KMS-11 (cell line): ENCODE measurements around the gene BRD3OS.

ENCODE experiments used
- H2AFZ ChIP-seq: fragments of 200-600 bp; sonication (generic); 2 replicates; pipeline ENCODE4 v1.6.1; 2016; ENCODE audit warnings: antibody characterized with exemption, mixed run types, low read depth
- H3K27ac ChIP-seq: fragments of 200-600 bp; sonication (generic); 2 replicates; pipeline ENCODE4 v1.6.1; 2016; ENCODE audit warnings: mild to moderate bottlenecking, mixed run types
- H3K27me3 ChIP-seq: fragments of 200-600 bp; sonication (generic); 2 replicates; pipeline ENCODE4 v1.6.1; 2017; ENCODE audit warnings: mild to moderate bottlenecking, low read depth, mixed run types, moderate library complexity; ENCODE audit not compliant: insufficient read depth
- H3K36me3 ChIP-seq: fragments of 200-600 bp; sonication (generic); 2 replicates; pipeline ENCODE4 v1.6.1; 2017; ENCODE audit warnings: mild to moderate bottlenecking, mixed run types; ENCODE audit not compliant: insufficient read depth
- H3K4me1 ChIP-seq: fragments of 200-600 bp; sonication (generic); 2 replicates; pipeline ENCODE4 v1.6.1; 2016; ENCODE audit warnings: mild to moderate bottlenecking, low read depth, mixed run types; ENCODE audit not compliant: poor library complexity, severe bottlenecking
- H3K4me2 ChIP-seq: fragments of 200-600 bp; sonication (generic); 2 replicates; pipeline ENCODE4 v1.7.0; 2016; ENCODE audit warnings: mild to moderate bottlenecking, mixed run types
- H3K4me3 ChIP-seq: fragments of 200-600 bp; sonication (generic); IDR thresholded peaks from 2 replicates; pipeline ENCODE4 v1.6.1; 2017; ENCODE audit warnings: low read depth, low read length, mixed read lengths; ENCODE audit not compliant: insufficient read depth
- H3K79me2 ChIP-seq: fragments of 200-600 bp; sonication (generic); 2 replicates; pipeline ENCODE4 v1.6.1; 2016; ENCODE audit warnings: low read depth, mixed run types; ENCODE audit not compliant: insufficient read depth
- H3K9ac ChIP-seq: fragments of 200-600 bp; sonication (generic); 2 replicates; pipeline ENCODE4 v1.6.1; 2016; ENCODE audit warnings: mild to moderate bottlenecking, mixed run types
- H4K20me1 ChIP-seq: fragments of 200-600 bp; sonication (generic); 2 replicates; pipeline ENCODE4 v1.6.1; 2016; ENCODE audit warnings: mild to moderate bottlenecking, mixed run types; ENCODE audit not compliant: insufficient read depth
- TF ChIP-seq, protein P1 (sequence below): fragments of 200-600 bp; sonication (generic); conservative IDR thresholded peaks from 2 replicates; pipeline ENCODE4 v1.6.1; 2017; ENCODE audit warnings: low read depth, mild to moderate bottlenecking, antibody characterized with exemption, low read length, moderate library complexity, mixed read lengths

Gene BRD3OS

GRCh38 chr9:134063571-134064450 lies 38.5 kb downstream of the BRD3OS start:
- Histone ChIP-seq H2AFZ (no peak overlapping the region), H3K27ac (no peak overlapping the region), H4K20me1 (0 out of 2 replicates have a peak, but pooled peaks cover 3% of the 10 kb centered on the region), H3K27me3 (no peaks in the 10 kb centered on the region), H3K36me3 (no peaks in the 10 kb centered on the region), H3K9ac (no peak overlapping the region), H3K4me3 (no peak overlapping the region), H3K4me2 (no peak overlapping the region), H3K79me2 (no peaks in the 10 kb centered on the region), H3K4me1 (peaks cover 30% of the 10 kb centered on the region)
- TF ChIP-seq, protein P1, sequence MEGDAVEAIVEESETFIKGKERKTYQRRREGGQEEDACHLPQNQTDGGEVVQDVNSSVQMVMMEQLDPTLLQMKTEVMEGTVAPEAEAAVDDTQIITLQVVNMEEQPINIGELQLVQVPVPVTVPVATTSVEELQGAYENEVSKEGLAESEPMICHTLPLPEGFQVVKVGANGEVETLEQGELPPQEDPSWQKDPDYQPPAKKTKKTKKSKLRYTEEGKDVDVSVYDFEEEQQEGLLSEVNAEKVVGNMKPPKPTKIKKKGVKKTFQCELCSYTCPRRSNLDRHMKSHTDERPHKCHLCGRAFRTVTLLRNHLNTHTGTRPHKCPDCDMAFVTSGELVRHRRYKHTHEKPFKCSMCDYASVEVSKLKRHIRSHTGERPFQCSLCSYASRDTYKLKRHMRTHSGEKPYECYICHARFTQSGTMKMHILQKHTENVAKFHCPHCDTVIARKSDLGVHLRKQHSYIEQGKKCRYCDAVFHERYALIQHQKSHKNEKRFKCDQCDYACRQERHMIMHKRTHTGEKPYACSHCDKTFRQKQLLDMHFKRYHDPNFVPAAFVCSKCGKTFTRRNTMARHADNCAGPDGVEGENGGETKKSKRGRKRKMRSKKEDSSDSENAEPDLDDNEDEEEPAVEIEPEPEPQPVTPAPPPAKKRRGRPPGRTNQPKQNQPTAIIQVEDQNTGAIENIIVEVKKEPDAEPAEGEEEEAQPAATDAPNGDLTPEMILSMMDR = no peak

DNA sequence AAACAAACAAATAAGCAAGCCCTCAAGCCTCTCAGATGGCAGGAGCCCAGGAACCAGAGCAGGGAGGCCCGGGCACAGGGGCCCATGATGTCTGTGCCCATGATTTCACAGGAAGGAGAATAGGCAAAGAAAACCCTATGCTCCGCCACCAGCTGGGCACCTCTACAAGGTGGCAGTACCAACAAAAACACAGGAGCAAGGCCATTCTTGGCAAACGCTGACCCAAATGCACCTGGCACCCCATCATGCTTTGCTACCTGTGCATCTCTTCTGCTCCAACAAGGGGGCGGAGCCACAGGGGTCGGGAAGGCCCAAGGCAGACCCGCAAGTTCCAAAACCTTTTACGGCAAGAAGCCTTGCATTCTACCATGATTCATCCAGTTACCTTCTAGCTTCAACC lies 39.4 kb downstream of the BRD3OS start:
- TF ChIP-seq, protein P1 = no peak
- Histone ChIP-seq H3K4me1 (peaks cover 21% of the 10 kb centered on the region), H2AFZ (no peak overlapping the region), H3K27ac (no peak overlapping the region), H3K79me2 (no peaks in the 10 kb centered on the region), H3K9ac (no peak overlapping the region), H3K4me3 (no peak overlapping the region), H3K27me3 (peaks cover 7% of the 10 kb centered on the region), H3K36me3 (no peaks in the 10 kb centered on the region), H4K20me1 (0 out of 2 replicates have a peak, but pooled peaks cover 3% of the 10 kb centered on the region), H3K4me2 (no peak overlapping the region)

DNA sequence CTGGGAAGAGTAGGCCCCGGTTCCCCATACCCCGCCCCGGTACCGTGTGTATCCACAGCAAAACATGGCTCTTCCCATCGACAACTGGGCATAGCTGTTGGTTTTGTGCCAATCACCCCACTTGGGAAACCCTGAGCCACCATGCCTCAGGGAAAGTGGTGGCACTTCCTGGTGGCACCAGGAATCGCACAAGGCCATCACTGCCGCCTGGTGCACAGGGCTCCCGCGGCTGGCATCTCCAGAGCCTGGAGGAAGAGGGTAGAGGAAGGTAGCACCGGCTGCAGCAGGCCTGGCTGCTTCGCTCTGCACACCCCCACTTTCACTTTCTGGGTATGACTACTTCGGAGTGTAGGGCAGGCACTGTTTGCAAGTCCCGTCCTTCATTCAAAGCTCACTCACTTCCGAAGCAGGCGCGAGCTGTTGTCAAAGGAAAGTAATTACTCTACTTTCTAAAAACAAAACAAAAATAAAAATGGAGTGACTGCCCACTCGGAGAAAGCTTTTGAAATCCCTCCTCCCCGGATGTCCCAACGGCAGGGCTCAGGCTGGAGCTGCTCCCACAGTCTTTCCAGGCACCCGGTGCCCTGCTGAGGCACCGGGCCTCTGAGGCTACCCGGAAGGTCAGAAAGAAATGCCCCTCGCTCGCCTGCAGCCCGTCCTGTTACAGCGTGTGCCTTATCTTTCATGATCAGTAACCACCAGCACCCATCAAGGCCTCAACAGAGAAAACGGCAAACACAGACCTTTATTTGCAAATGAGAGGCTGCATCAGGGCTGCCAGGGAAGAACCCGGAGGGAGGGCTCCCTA lies 40.5 kb downstream of the BRD3OS start:
- Histone ChIP-seq H3K27ac (no peak overlapping the region), H3K27me3 (peaks cover 18% of the 10 kb centered on the region), H2AFZ (no peak overlapping the region), H4K20me1 (no peaks in the 10 kb centered on the region), H3K79me2 (no peaks in the 10 kb centered on the region), H3K4me3 (no peak overlapping the region), H3K9ac (no peak overlapping the region), H3K4me2 (peak overlapping the region; percentile 71; the same call in 1 of the 2 replicates), H3K4me1 (peaks cover 10% of the 10 kb centered on the region), H3K36me3 (no peaks in the 10 kb centered on the region)
- TF ChIP-seq, protein P1 = no peak

GRCh38 chr9:134066526-134066912 lies 41.2 kb downstream of the BRD3OS start:
- no peak overlapping the region for H3K9ac ChIP-seq
- TF ChIP-seq, protein P1 = no peak
- no peak overlapping the region for H2AFZ ChIP-seq
- peak overlapping the region; percentile 71 for H3K4me2 ChIP-seq
- H3K4me1 ChIP-seq = peaks cover 3% of the 10 kb centered on the region
- H3K27me3 ChIP-seq = peaks cover 26% of the 10 kb centered on the region
- no peak overlapping the region for H3K27ac ChIP-seq
- H3K4me3 ChIP-seq = no peak overlapping the region
- H3K79me2 ChIP-seq = no peaks in the 10 kb centered on the region
- no peaks in the 10 kb centered on the region for H4K20me1 ChIP-seq
- H3K36me3 ChIP-seq = no peaks in the 10 kb centered on the region
